ENCODE data around the gene INPP4B. TPM values are rescaled to one million over a fixed set of nuclear protein-coding genes. Genes with fewer than 3 reads are reported as not detected.
A peak's percentile ranks its signal among the peaks of the same experiment; 100 is the strongest.

The INPP4B gene
- total RNA-seq, 1 donor from 2014 or later, result 3.4 TPM

- DNase-seq (ENCODE audit: low spot score, unreplicated experiment), result no peak
- Mint-ChIP-seq H3K9me3 (ENCODE audit: low read depth) (peaks cover 3% of the 10 kb centered on the region), H3K27me3 (no peaks in the 10 kb centered on the region), H3K36me3 (ENCODE audit: insufficient read depth) (no peaks in the 10 kb centered on the region), H3K27ac (no peak overlapping the region), H3K4me1 (ENCODE audit: low read depth) (peaks cover 13% of the 10 kb centered on the region), H3K4me3 (ENCODE audit: low read depth) (no peak overlapping the region)
- no peak for TF ChIP-seq CTCF (IDR thresholded peaks at IDR 0.05; ENCODE audit: unreplicated experiment)
Observed at GRCh38 chr4:142554412-142554811, 291.7 kb downstream of the INPP4B start.

- Mint-ChIP-seq H3K4me3 (ENCODE audit: low read depth) (no peak overlapping the region), H3K9me3 (ENCODE audit: low read depth) (peaks cover 7% of the 10 kb centered on the region), H3K4me1 (ENCODE audit: low read depth) (peaks cover 15% of the 10 kb centered on the region), H3K36me3 (ENCODE audit: insufficient read depth) (no peaks in the 10 kb centered on the region), H3K27me3 (no peaks in the 10 kb centered on the region), H3K27ac (no peak overlapping the region)
- DNase-seq (ENCODE audit: low spot score, unreplicated experiment), result no peak
- no peak for TF ChIP-seq CTCF (IDR thresholded peaks at IDR 0.05; ENCODE audit: unreplicated experiment)
Observed at GRCh38 chr4:142551517-142552305, 294.4 kb downstream of the INPP4B start.

- Mint-ChIP-seq H3K27me3 (no peaks in the 10 kb centered on the region), H3K27ac (peak overlapping the region; percentile 88), H3K9me3 (ENCODE audit: low read depth) (peaks cover 10% of the 10 kb centered on the region), H3K4me1 (ENCODE audit: low read depth) (peaks cover 15% of the 10 kb centered on the region), H3K36me3 (ENCODE audit: insufficient read depth) (no peaks in the 10 kb centered on the region), H3K4me3 (ENCODE audit: low read depth) (no peak overlapping the region)
- no peak for TF ChIP-seq CTCF (IDR thresholded peaks at IDR 0.05; ENCODE audit: unreplicated experiment)
- no peak for DNase-seq (ENCODE audit: low spot score, unreplicated experiment)
Observed at GRCh38 chr4:142550965-142551364, 295.1 kb downstream of the INPP4B start.

GRCh38 chr4:142549726-142550463 lies 296.2 kb downstream of the INPP4B start:
- no peak for TF ChIP-seq CTCF (IDR thresholded peaks at IDR 0.05; ENCODE audit: unreplicated experiment)
- peak overlapping the region; percentile 93 for H3K27ac Mint-ChIP-seq
- DNase-seq (ENCODE audit: low spot score, unreplicated experiment), result no peak
- peaks cover 11% of the 10 kb centered on the region for H3K9me3 Mint-ChIP-seq (ENCODE audit: low read depth)
- peaks cover 15% of the 10 kb centered on the region for H3K4me1 Mint-ChIP-seq (ENCODE audit: low read depth)
- H3K4me3 Mint-ChIP-seq (ENCODE audit: low read depth), result no peak overlapping the region
- no peaks in the 10 kb centered on the region for H3K36me3 Mint-ChIP-seq (ENCODE audit: insufficient read depth)
- H3K27me3 Mint-ChIP-seq, result no peaks in the 10 kb centered on the region

GRCh38 chr4:142549248-142549647 lies 296.9 kb downstream of the INPP4B start:
- Mint-ChIP-seq H3K9me3 (ENCODE audit: low read depth) (peaks cover 8% of the 10 kb centered on the region), H3K27ac (peak overlapping the region; percentile 93), H3K27me3 (no peaks in the 10 kb centered on the region), H3K4me3 (ENCODE audit: low read depth) (no peak overlapping the region), H3K36me3 (ENCODE audit: insufficient read depth) (no peaks in the 10 kb centered on the region), H3K4me1 (ENCODE audit: low read depth) (peaks cover 15% of the 10 kb centered on the region)
- no peak for TF ChIP-seq CTCF (IDR thresholded peaks at IDR 0.05; ENCODE audit: unreplicated experiment)
- no peak for DNase-seq (ENCODE audit: low spot score, unreplicated experiment)

All from progenitor cell of endocrine pancreas (in vitro differentiated cells).